SK-N-SH treated with all-trans-retinoic acid at 6 μM for 48 hours (cell line): ENCODE data around the gene PTTG1IP.

Source experiments
- ATAC-seq: fragments of 200-7000 bp; cut with Tn5 transposase; 3 replicates; pipeline ENCODE4 v1.9.1; 2020; ENCODE audit warnings: mild to moderate bottlenecking, moderate library complexity
- ARNTL ChIP-seq: fragments of 450-650 bp; formaldehyde crosslinking; IDR thresholded peaks from 2 replicates; pipeline ENCODE4 v1.5.0; 2020; ENCODE audit warnings: low read depth, mild to moderate bottlenecking, moderate library complexity, borderline replicate concordance
- BACH2 ChIP-seq: fragments of 250-450 bp; sonication (Bioruptor Pico); IDR thresholded peaks from 2 replicates; pipeline ENCODE4 v1.9.0; 2021; ENCODE audit warnings: mild to moderate bottlenecking, borderline replicate concordance
- CREB5 ChIP-seq: fragments of 250-450 bp; sonication (Bioruptor Pico); IDR thresholded peaks from 2 replicates; pipeline ENCODE4 v1.5.1; 2020; ENCODE audit warnings: low read depth, mild to moderate bottlenecking, moderate library complexity
- CSRNP3 ChIP-seq: fragments of 250-450 bp; sonication (Bioruptor Pico); IDR thresholded peaks from 2 replicates; pipeline ENCODE4 v1.5.1; 2021; ENCODE audit warnings: mild to moderate bottlenecking, moderate library complexity
- GLIS3 ChIP-seq: fragments of 250-450 bp; sonication (Bioruptor Pico); IDR thresholded peaks from 2 replicates; pipeline ENCODE4 v1.5.0; 2020; ENCODE audit warnings: mild to moderate bottlenecking, moderate library complexity
- ISL1 ChIP-seq: fragments of 250-450 bp; sonication (Bioruptor Pico); IDR thresholded peaks from 2 replicates; pipeline ENCODE4 v2.1.2; 2022; ENCODE audit warnings: mild to moderate bottlenecking, moderate library complexity
- OSR1 ChIP-seq: fragments of 250-450 bp; sonication (Bioruptor Pico); IDR thresholded peaks from 2 replicates; pipeline ENCODE4 v1.8.0; 2022; ENCODE audit warnings: moderate library complexity, mild to moderate bottlenecking, inconsistent platforms
- PATZ1 ChIP-seq: fragments of 250-450 bp; sonication (Bioruptor Pico); IDR thresholded peaks from 2 replicates; pipeline ENCODE4 v1.8.0; 2020; ENCODE audit warnings: mild to moderate bottlenecking, moderate library complexity, borderline replicate concordance
- PPARA ChIP-seq: fragments of 250-450 bp; sonication (Bioruptor Pico); IDR thresholded peaks from 2 replicates; pipeline ENCODE4 v1.5.0; 2020; ENCODE audit warnings: mild to moderate bottlenecking, borderline replicate concordance
- RARB ChIP-seq: fragments of 250-450 bp; sonication (Bioruptor Pico); IDR thresholded peaks from 2 replicates; pipeline ENCODE4 v1.8.0; 2021; ENCODE audit warnings: mild to moderate bottlenecking, moderate library complexity
- SNAI2 ChIP-seq: fragments of 250-450 bp; sonication (Bioruptor Pico); IDR thresholded peaks from 2 replicates; pipeline ENCODE4 v1.5.0; 2020; ENCODE audit warnings: mild to moderate bottlenecking, moderate library complexity
- TCF4 ChIP-seq: fragments of 250-450 bp; sonication (Bioruptor Pico); IDR thresholded peaks from 2 replicates; pipeline ENCODE4 v1.8.0; 2021; ENCODE audit warnings: mild to moderate bottlenecking, moderate library complexity, borderline replicate concordance
- TOX ChIP-seq: fragments of 250-450 bp; sonication (Bioruptor Pico); IDR thresholded peaks from 2 replicates; pipeline ENCODE4 v1.8.0; 2021; ENCODE audit warnings: mild to moderate bottlenecking, moderate library complexity, borderline replicate concordance
- TSHZ2 ChIP-seq: fragments of 250-450 bp; sonication (Bioruptor Pico); IDR thresholded peaks from 2 replicates; pipeline ENCODE4 v1.5.0; 2020; ENCODE audit warnings: mild to moderate bottlenecking, moderate library complexity
- ZFP3 ChIP-seq: fragments of 250-450 bp; sonication (Bioruptor Pico); IDR thresholded peaks from 2 replicates; pipeline ENCODE4 v1.5.0; 2020; ENCODE audit warnings: mild to moderate bottlenecking, moderate library complexity
- ZFP30 ChIP-seq: fragments of 450-650 bp; formaldehyde crosslinking; IDR thresholded peaks from 2 replicates; pipeline ENCODE4 v1.5.0; 2022; ENCODE audit warnings: mild to moderate bottlenecking, moderate library complexity
- ZNF565 ChIP-seq: fragments of 450-650 bp; formaldehyde crosslinking; conservative IDR thresholded peaks from 2 replicates; pipeline ENCODE4 v1.5.0; 2020; ENCODE audit warnings: low read depth, mild to moderate bottlenecking, moderate library complexity
- ZNF70 ChIP-seq: fragments of 450-650 bp; formaldehyde crosslinking; IDR thresholded peaks from 2 replicates; pipeline ENCODE4 v1.5.0; 2020; ENCODE audit warnings: mild to moderate bottlenecking, moderate library complexity
- ZNF8 ChIP-seq: fragments of 450-650 bp; formaldehyde crosslinking; IDR thresholded peaks from 2 replicates; pipeline ENCODE4 v1.5.0; 2020; ENCODE audit warnings: mild to moderate bottlenecking, moderate library complexity

The PTTG1IP gene

GRCh38 chr21:44911384-44912157 lies 38.1 kb upstream of the PTTG1IP start:
- TF ChIP-seq BACH2 (CRISPR knock-in tag) (no peak), CREB5 (CRISPR knock-in tag) (no peak), PATZ1 (no peak), ZNF70 (CRISPR knock-in tag) (no peak), OSR1 (no peak), PPARA (no peak)
- ATAC-seq, result peak; percentile 81

GRCh38 chr21:44911068-44911383 lies 37.5 kb upstream of the PTTG1IP start:
- TF ChIP-seq CSRNP3 (CRISPR knock-in tag), result no peak
- no peak for TF ChIP-seq TCF4
- TF ChIP-seq PATZ1, result no peak
- no peak for TF ChIP-seq RARB (CRISPR knock-in tag)
- TF ChIP-seq ZFP30 (CRISPR knock-in tag), result no peak
- no peak for TF ChIP-seq ZNF70 (CRISPR knock-in tag)
- TF ChIP-seq BACH2 (CRISPR knock-in tag), result no peak
- TF ChIP-seq ZNF8 (CRISPR knock-in tag), result no peak
- no peak for TF ChIP-seq TSHZ2 (CRISPR knock-in tag)
- TF ChIP-seq GLIS3 (CRISPR knock-in tag), result no peak
- TF ChIP-seq ZNF565 (CRISPR knock-in tag), result no peak
- no peak for TF ChIP-seq ARNTL (CRISPR knock-in tag)
- no peak for TF ChIP-seq SNAI2 (CRISPR knock-in tag)
- no peak for TF ChIP-seq PPARA
- TF ChIP-seq ISL1 (CRISPR knock-in tag), result no peak
- no peak for TF ChIP-seq TOX (CRISPR knock-in tag)
- no peak for TF ChIP-seq ZFP3 (CRISPR knock-in tag)
- ATAC-seq, result no peak

- no peak; the same call in 2 of the 3 replicates for ATAC-seq
- no peak for TF ChIP-seq ZFP3 (CRISPR knock-in tag)
- no peak for TF ChIP-seq CSRNP3 (CRISPR knock-in tag)
- no peak for TF ChIP-seq CREB5 (CRISPR knock-in tag)
- TF ChIP-seq PPARA, result no peak
- no peak for TF ChIP-seq BACH2 (CRISPR knock-in tag)
- TF ChIP-seq RARB (CRISPR knock-in tag), result no peak
- no peak for TF ChIP-seq TOX (CRISPR knock-in tag)
- TF ChIP-seq ISL1 (CRISPR knock-in tag), result no peak
Observed at GRCh38 chr21:44910229-44911067, 37.0 kb upstream of the PTTG1IP start.
